Stimulated activated CD8-positive, alpha-beta memory T cell treated with anti-CD3 and anti-CD28 coated beads, Interleukin-7, amount 100 ng/mL, for 24 hours (primary cell): ENCODE data around the gene CD99.
"Not testable (repeated sequence)": the region's sequence is repeated elsewhere in the genome, so short reads cannot be mapped to it uniquely, and the experiment has no call there.

Experiments
- DNase-seq: peaks from one replicate; pipeline ENCODE4 v3.0.0-alpha.2; 2020; ENCODE audit warnings: low read depth

CD99 gene

GRCh38 chrX:2700405-2701320 is 9.6 kb downstream of the CD99 start:
- no peak for DNase-seq

GRCh38 chrX:2701600-2701999 is 10.5 kb downstream of the CD99 start:
- no peak for DNase-seq

- no peak for DNase-seq
Observed at GRCh38 chrX:2703991-2704369, 12.9 kb downstream of the CD99 start.

GRCh38 chrX:2705046-2705832 is 14.1 kb downstream of the CD99 start:
- no peak for DNase-seq

- no peak for DNase-seq
Observed at GRCh38 chrX:2707334-2707760, 16.3 kb downstream of the CD99 start.

- no peak for DNase-seq
Observed at GRCh38 chrX:2708021-2708420, 16.9 kb downstream of the CD99 start.

GRCh38 chrX:2708592-2709188 is 17.6 kb downstream of the CD99 start:
- no peak for DNase-seq

- no peak for DNase-seq
Observed at GRCh38 chrX:2709556-2709955, 18.5 kb downstream of the CD99 start.

GRCh38 chrX:2710041-2710840 is 19.1 kb downstream of the CD99 start:
- DNase-seq: no peak

- DNase-seq: no peak
Observed at GRCh38 chrX:2711441-2711840, 20.3 kb downstream of the CD99 start.

GRCh38 chrX:2712428-2712827 is 21.3 kb downstream of the CD99 start:
- no peak for DNase-seq

- no peak for DNase-seq
Observed at GRCh38 chrX:2712890-2713840, 22.1 kb downstream of the CD99 start.

- no peak for DNase-seq
Observed at GRCh38 chrX:2714551-2714950, 23.5 kb downstream of the CD99 start.

GRCh38 chrX:2715066-2715600 is 24.0 kb downstream of the CD99 start:
- no peak for DNase-seq

- no peak for DNase-seq
Observed at GRCh38 chrX:2717312-2717711, 26.2 kb downstream of the CD99 start.

- no peak for DNase-seq
Observed at GRCh38 chrX:2718821-2719220, 27.7 kb downstream of the CD99 start.

GRCh38 chrX:2719774-2720447 is 28.8 kb downstream of the CD99 start:
- DNase-seq: no peak

- DNase-seq: no peak
Observed at GRCh38 chrX:2723286-2723879, 32.3 kb downstream of the CD99 start.

- DNase-seq: not testable (repeated sequence)
Observed at GRCh38 chrX:2727264-2727663, 36.2 kb downstream of the CD99 start.
